Measurements from ENCODE around the gene MSTO1. TPM values are rescaled to one million over a fixed set of nuclear protein-coding genes. Genes with fewer than 3 reads are reported as not detected.

Gene MSTO1
- total RNA-seq, 1 experiment from 2014 or later = 61.7 TPM

DNA sequence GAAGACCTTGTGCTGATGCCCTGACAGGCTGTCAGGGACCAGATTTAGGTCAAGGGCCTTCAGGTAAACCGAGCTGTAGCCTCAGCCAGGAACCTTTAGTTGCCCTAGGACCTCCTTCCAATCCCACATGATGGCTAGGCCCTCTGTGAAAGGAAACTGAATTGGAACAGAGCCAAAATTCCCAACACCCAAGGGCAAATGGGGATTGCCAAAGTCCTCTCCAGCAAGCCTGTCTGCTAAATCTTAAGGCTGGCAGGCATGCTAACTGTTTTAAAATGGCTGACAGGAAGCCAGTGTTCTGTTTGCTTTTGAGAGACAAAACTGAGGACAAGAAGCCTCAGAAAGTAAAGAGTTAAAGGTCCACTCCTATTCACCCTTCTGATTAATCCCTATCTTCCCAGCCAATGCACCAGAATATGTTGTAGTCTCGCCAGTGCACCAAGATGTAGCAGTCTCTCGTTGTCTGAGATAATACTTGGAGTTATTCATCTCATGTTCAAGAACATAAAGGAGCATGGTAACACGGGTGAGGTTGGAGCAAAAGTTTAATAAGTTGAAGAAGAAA lies 35.1 kb downstream of the MSTO1 start:
- H3K4me1 Mint-ChIP-seq = peaks cover 5% of the 10 kb centered on the region
- ChIA-PET CTCF (no interaction called here), POLR2A (no interaction called here)
- DNase-seq (ENCODE audit: low spot score) = no peak
- H3K4me3 Mint-ChIP-seq = no peak overlapping the region
- peaks cover 24% of the 10 kb centered on the region for H3K27me3 Mint-ChIP-seq (ENCODE audit: low read depth)
- peaks cover 36% of the 10 kb centered on the region for H3K9me3 Mint-ChIP-seq
- no peak overlapping the region for H3K27ac Mint-ChIP-seq
- TF ChIP-seq EMX1 (CRISPR knock-in tag; IDR thresholded peaks at IDR 0.05) (no peak), NFYB (CRISPR knock-in tag; conservative IDR thresholded peaks at IDR 0.05; ENCODE audit: low read depth) (no peak), NR3C1 (CRISPR knock-in tag; conservative IDR thresholded peaks at IDR 0.05; ENCODE audit: low read depth) (no peak), JUN (CRISPR knock-in tag; IDR thresholded peaks at IDR 0.05) (no peak), CBFB (CRISPR knock-in tag; IDR thresholded peaks at IDR 0.05; ENCODE audit: low read depth) (no peak), TEAD1 (CRISPR knock-in tag; IDR thresholded peaks at IDR 0.05) (no peak)
- TF ChIP-seq, protein P1, sequence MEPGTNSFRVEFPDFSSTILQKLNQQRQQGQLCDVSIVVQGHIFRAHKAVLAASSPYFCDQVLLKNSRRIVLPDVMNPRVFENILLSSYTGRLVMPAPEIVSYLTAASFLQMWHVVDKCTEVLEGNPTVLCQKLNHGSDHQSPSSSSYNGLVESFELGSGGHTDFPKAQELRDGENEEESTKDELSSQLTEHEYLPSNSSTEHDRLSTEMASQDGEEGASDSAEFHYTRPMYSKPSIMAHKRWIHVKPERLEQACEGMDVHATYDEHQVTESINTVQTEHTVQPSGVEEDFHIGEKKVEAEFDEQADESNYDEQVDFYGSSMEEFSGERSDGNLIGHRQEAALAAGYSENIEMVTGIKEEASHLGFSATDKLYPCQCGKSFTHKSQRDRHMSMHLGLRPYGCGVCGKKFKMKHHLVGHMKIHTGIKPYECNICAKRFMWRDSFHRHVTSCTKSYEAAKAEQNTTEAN (CRISPR knock-in tag; IDR thresholded peaks at IDR 0.05) = no peak
- TF ChIP-seq, protein P2, sequence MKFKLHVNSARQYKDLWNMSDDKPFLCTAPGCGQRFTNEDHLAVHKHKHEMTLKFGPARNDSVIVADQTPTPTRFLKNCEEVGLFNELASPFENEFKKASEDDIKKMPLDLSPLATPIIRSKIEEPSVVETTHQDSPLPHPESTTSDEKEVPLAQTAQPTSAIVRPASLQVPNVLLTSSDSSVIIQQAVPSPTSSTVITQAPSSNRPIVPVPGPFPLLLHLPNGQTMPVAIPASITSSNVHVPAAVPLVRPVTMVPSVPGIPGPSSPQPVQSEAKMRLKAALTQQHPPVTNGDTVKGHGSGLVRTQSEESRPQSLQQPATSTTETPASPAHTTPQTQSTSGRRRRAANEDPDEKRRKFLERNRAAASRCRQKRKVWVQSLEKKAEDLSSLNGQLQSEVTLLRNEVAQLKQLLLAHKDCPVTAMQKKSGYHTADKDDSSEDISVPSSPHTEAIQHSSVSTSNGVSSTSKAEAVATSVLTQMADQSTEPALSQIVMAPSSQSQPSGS (CRISPR knock-in tag; IDR thresholded peaks at IDR 0.05; ENCODE audit: borderline replicate concordance, low read depth) = no peak
- ATAC-seq = no peak
- peaks cover 34% of the 10 kb centered on the region for H3K36me3 Mint-ChIP-seq

DNA sequence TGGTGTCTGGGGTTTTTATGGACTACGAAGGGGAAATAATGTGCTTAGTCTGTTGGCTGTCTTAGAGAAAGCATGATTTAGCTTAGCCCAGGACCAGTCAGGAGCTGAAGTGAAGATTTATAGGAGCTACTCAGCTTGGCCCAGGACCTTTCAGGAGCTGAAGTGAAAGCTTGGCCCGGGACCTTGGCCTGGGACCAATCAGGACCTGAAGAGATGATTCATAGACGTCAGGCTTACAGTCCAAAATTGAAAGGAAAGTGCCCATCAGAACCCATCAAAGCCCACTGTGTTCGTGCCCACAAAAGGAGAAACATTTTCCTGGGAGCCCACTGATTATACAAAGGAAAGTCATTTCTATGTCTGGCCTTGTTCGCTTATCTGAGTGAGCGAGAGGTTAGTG lies 35.6 kb downstream of the MSTO1 start:
- ATAC-seq (no peak), DNase-seq (ENCODE audit: low spot score) (no peak)
- POLR2A ChIA-PET = no interaction called here
- Mint-ChIP-seq H3K9me3 (peaks cover 37% of the 10 kb centered on the region), H3K27ac (no peak overlapping the region), H3K27me3 (ENCODE audit: low read depth) (peaks cover 24% of the 10 kb centered on the region), H3K4me1 (peaks cover 5% of the 10 kb centered on the region), H3K36me3 (peaks cover 30% of the 10 kb centered on the region), H3K4me3 (no peak overlapping the region)
- CTCF ChIA-PET = no interaction called here
- TF ChIP-seq EMX1 (CRISPR knock-in tag; IDR thresholded peaks at IDR 0.05) (no peak), TP53 (CRISPR knock-in tag; IDR thresholded peaks at IDR 0.05) (no peak), NR3C1 (CRISPR knock-in tag; conservative IDR thresholded peaks at IDR 0.05; ENCODE audit: low read depth) (no peak), ZNF219 (CRISPR knock-in tag; IDR thresholded peaks at IDR 0.05; ENCODE audit: borderline replicate concordance) (no peak), ZNF396 (CRISPR knock-in tag; IDR thresholded peaks at IDR 0.05; ENCODE audit: borderline replicate concordance) (no peak), ETV6 (CRISPR knock-in tag; IDR thresholded peaks at IDR 0.05) (no peak), ELF4 (CRISPR knock-in tag; IDR thresholded peaks at IDR 0.05; ENCODE audit: low read depth) (no peak)
- TF ChIP-seq, protein P3, sequence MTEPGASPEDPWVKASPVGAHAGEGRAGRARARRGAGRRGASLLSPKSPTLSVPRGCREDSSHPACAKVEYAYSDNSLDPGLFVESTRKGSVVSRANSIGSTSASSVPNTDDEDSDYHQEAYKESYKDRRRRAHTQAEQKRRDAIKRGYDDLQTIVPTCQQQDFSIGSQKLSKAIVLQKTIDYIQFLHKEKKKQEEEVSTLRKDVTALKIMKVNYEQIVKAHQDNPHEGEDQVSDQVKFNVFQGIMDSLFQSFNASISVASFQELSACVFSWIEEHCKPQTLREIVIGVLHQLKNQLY (CRISPR knock-in tag; IDR thresholded peaks at IDR 0.05) = no peak
- TF ChIP-seq, protein P4, sequence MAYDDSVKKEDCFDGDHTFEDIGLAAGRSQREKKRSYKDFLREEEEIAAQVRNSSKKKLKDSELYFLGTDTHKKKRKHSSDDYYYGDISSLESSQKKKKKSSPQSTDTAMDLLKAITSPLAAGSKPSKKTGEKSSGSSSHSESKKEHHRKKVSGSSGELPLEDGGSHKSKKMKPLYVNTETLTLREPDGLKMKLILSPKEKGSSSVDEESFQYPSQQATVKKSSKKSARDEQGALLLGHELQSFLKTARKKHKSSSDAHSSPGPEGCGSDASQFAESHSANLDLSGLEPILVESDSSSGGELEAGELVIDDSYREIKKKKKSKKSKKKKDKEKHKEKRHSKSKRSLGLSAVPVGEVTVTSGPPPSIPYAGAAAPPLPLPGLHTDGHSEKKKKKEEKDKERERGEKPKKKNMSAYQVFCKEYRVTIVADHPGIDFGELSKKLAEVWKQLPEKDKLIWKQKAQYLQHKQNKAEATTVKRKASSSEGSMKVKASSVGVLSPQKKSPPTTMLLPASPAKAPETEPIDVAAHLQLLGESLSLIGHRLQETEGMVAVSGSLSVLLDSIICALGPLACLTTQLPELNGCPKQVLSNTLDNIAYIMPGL (CRISPR knock-in tag; IDR thresholded peaks at IDR 0.05) = no peak
- TF ChIP-seq, protein P5, sequence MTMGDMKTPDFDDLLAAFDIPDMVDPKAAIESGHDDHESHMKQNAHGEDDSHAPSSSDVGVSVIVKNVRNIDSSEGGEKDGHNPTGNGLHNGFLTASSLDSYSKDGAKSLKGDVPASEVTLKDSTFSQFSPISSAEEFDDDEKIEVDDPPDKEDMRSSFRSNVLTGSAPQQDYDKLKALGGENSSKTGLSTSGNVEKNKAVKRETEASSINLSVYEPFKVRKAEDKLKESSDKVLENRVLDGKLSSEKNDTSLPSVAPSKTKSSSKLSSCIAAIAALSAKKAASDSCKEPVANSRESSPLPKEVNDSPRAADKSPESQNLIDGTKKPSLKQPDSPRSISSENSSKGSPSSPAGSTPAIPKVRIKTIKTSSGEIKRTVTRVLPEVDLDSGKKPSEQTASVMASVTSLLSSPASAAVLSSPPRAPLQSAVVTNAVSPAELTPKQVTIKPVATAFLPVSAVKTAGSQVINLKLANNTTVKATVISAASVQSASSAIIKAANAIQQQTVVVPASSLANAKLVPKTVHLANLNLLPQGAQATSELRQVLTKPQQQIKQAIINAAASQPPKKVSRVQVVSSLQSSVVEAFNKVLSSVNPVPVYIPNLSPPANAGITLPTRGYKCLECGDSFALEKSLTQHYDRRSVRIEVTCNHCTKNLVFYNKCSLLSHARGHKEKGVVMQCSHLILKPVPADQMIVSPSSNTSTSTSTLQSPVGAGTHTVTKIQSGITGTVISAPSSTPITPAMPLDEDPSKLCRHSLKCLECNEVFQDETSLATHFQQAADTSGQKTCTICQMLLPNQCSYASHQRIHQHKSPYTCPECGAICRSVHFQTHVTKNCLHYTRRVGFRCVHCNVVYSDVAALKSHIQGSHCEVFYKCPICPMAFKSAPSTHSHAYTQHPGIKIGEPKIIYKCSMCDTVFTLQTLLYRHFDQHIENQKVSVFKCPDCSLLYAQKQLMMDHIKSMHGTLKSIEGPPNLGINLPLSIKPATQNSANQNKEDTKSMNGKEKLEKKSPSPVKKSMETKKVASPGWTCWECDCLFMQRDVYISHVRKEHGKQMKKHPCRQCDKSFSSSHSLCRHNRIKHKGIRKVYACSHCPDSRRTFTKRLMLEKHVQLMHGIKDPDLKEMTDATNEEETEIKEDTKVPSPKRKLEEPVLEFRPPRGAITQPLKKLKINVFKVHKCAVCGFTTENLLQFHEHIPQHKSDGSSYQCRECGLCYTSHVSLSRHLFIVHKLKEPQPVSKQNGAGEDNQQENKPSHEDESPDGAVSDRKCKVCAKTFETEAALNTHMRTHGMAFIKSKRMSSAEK (CRISPR knock-in tag; IDR thresholded peaks at IDR 0.05; ENCODE audit: borderline replicate concordance) = no peak
- TF ChIP-seq, protein P2 (CRISPR knock-in tag; IDR thresholded peaks at IDR 0.05; ENCODE audit: borderline replicate concordance, low read depth) = no peak
- TF ChIP-seq, protein P6, sequence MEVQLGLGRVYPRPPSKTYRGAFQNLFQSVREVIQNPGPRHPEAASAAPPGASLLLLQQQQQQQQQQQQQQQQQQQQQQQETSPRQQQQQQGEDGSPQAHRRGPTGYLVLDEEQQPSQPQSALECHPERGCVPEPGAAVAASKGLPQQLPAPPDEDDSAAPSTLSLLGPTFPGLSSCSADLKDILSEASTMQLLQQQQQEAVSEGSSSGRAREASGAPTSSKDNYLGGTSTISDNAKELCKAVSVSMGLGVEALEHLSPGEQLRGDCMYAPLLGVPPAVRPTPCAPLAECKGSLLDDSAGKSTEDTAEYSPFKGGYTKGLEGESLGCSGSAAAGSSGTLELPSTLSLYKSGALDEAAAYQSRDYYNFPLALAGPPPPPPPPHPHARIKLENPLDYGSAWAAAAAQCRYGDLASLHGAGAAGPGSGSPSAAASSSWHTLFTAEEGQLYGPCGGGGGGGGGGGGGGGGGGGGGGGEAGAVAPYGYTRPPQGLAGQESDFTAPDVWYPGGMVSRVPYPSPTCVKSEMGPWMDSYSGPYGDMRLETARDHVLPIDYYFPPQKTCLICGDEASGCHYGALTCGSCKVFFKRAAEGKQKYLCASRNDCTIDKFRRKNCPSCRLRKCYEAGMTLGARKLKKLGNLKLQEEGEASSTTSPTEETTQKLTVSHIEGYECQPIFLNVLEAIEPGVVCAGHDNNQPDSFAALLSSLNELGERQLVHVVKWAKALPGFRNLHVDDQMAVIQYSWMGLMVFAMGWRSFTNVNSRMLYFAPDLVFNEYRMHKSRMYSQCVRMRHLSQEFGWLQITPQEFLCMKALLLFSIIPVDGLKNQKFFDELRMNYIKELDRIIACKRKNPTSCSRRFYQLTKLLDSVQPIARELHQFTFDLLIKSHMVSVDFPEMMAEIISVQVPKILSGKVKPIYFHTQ (CRISPR knock-in tag; IDR thresholded peaks at IDR 0.05) = no peak
- TF ChIP-seq, protein P7, sequence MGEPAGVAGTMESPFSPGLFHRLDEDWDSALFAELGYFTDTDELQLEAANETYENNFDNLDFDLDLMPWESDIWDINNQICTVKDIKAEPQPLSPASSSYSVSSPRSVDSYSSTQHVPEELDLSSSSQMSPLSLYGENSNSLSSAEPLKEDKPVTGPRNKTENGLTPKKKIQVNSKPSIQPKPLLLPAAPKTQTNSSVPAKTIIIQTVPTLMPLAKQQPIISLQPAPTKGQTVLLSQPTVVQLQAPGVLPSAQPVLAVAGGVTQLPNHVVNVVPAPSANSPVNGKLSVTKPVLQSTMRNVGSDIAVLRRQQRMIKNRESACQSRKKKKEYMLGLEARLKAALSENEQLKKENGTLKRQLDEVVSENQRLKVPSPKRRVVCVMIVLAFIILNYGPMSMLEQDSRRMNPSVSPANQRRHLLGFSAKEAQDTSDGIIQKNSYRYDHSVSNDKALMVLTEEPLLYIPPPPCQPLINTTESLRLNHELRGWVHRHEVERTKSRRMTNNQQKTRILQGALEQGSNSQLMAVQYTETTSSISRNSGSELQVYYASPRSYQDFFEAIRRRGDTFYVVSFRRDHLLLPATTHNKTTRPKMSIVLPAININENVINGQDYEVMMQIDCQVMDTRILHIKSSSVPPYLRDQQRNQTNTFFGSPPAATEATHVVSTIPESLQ (CRISPR knock-in tag; IDR thresholded peaks at IDR 0.05) = no peak

Data from WTC11 (cell line).